SK-N-SH (cell line): ENCODE measurements around the gene APP. TPM values are rescaled to one million over a fixed set of nuclear protein-coding genes. Genes with fewer than 3 reads are reported as not detected.

Source experiments
- CTCF ChIA-PET: fragments of 300-600, 350-600 bp; formaldehyde crosslinking; extraction: SDS; loops from one replicate; lab custom pipeline; 2021; lab: Yijun Ruan, JAX
- POLR2A ChIA-PET: fragments of 350-600 bp; sonication (Branson Sonifier 250); formaldehyde crosslinking; extraction: SDS; loops from one replicate; lab custom pipeline; 2020; ENCODE audit warnings: antibody characterized with exemption, inconsistent platforms; lab: Yijun Ruan, JAX
- DNase-seq: peaks from one replicate; pipeline ENCODE4 v3.0.0; 2012
- H2AFZ ChIP-seq: fragments of 200-600 bp; sonication (generic); 2 replicates; pipeline ENCODE4 v1.8.1; 2016; ENCODE audit warnings: antibody characterized with exemption, mild to moderate bottlenecking, low read depth
- H3F3A ChIP-seq: fragments of 200-600 bp; sonication (generic); replicated peaks from 2 replicates; pipeline ENCODE3; 2016; ENCODE audit warnings: antibody characterized with exemption, mild to moderate bottlenecking; ENCODE audit not compliant: insufficient read depth
- H3K27ac ChIP-seq, 2 experiments: fragments of 200-500 bp in 1 of 2; fragments of 200-600 bp in 1 of 2; sonication (Bioruptor generic) in 1 of 2; sonication (generic), shearing (Covaris generic) in 1 of 2; 2 replicates each; pipeline versions ENCODE4 v1.5.1 to v1.6.1; 2014 to 2016; ENCODE audit warnings: low read depth in 2 of 2, inconsistent platforms in 1 of 2, low read length in 1 of 2, mild to moderate bottlenecking in 1 of 2, mixed read lengths in 1 of 2
- H3K27me3 ChIP-seq: fragments of 200-600 bp; sonication (generic), shearing (Covaris generic); 2 replicates; pipeline ENCODE4 v1.6.1; 2016; ENCODE audit warnings: mixed run types; ENCODE audit not compliant: insufficient read depth
- H3K36me3 ChIP-seq, 2 experiments: fragments of 200-500 bp in 1 of 2; fragments of 200-600 bp in 1 of 2; sonication (Bioruptor generic) in 1 of 2; sonication (generic) in 1 of 2; replicated peaks in 1 of 2; 2 replicates each; pipeline versions ENCODE3 to v1.5.1; 2014 to 2016; ENCODE audit warnings: low read length in 1 of 2, mild to moderate bottlenecking in 1 of 2; ENCODE audit not compliant: insufficient read depth in 2 of 2, control insufficient read depth in 1 of 2
- H3K4me1 ChIP-seq, 2 experiments: fragments of 200-500 bp in 1 of 2; fragments of 200-600 bp in 1 of 2; sonication (Bioruptor generic) in 1 of 2; sonication (generic), shearing (Covaris generic) in 1 of 2; 2 replicates each; pipeline versions ENCODE4 v1.5.1 to v1.6.1; 2014 to 2016; ENCODE audit warnings: low read depth in 1 of 2, low read length in 1 of 2, mixed run types in 1 of 2; ENCODE audit not compliant: insufficient read depth in 2 of 2, control insufficient read depth in 1 of 2
- H3K4me2 ChIP-seq: fragments of 200-600 bp; sonication (generic), shearing (Covaris generic); 2 replicates; pipeline ENCODE4 v1.6.1; 2017; ENCODE audit warnings: mixed run types
- H3K4me3 ChIP-seq, 2 experiments: fragments of 200-500 bp in 1 of 2; fragments of 200-600 bp in 1 of 2; sonication (Bioruptor generic) in 1 of 2; sonication (generic), shearing (Covaris generic) in 1 of 2; 2 replicates each; pipeline versions ENCODE4 v1.5.1 to v1.8.1; 2014 to 2016; ENCODE audit warnings: low read depth in 2 of 2, inconsistent platforms in 1 of 2, low read length in 1 of 2, mild to moderate bottlenecking in 1 of 2, mixed read lengths in 1 of 2, moderate library complexity in 1 of 2
- H3K79me2 ChIP-seq: fragments of 200-600 bp; sonication (generic); 2 replicates; pipeline ENCODE4 v1.8.1; 2017; ENCODE audit warnings: mild to moderate bottlenecking; ENCODE audit not compliant: insufficient read depth
- H3K9ac ChIP-seq: fragments of 200-600 bp; sonication (generic); 2 replicates; pipeline ENCODE4 v1.6.1; 2017; ENCODE audit warnings: mixed run types
- H3K9me2 ChIP-seq: fragments of 200-600 bp; sonication (generic); 2 replicates; pipeline ENCODE4 v1.6.1; 2017; ENCODE audit warnings: mixed run types
- H3K9me3 ChIP-seq: fragments of 200-600 bp; sonication (generic); 2 replicates; pipeline ENCODE4 v1.6.1; 2017; ENCODE audit warnings: mixed run types, mild to moderate bottlenecking, moderate library complexity
- H4K20me1 ChIP-seq: fragments of 200-600 bp; sonication (generic); 2 replicates; pipeline ENCODE4 v1.6.1; 2017; ENCODE audit warnings: mild to moderate bottlenecking, mixed run types; ENCODE audit not compliant: insufficient read depth
- CHD2 ChIP-seq: fragments of 150-350 bp; IDR thresholded peaks from 2 replicates; pipeline ENCODE4 v1.6.1; 2018; ENCODE audit warnings: low read length; ENCODE audit not compliant: partially characterized antibody
- CTCF ChIP-seq: fragments of 200-600 bp; sonication (generic); IDR thresholded peaks from 2 replicates; pipeline ENCODE4 v1.6.1; 2017; ENCODE audit warnings: antibody characterized with exemption, mild to moderate bottlenecking, moderate library complexity
- FOXM1 ChIP-seq: IDR thresholded peaks from 2 replicates; pipeline ENCODE4 v1.4.0; 2012; ENCODE audit warnings: low read depth, mild to moderate bottlenecking
- GABPA ChIP-seq: IDR thresholded peaks from 2 replicates; pipeline ENCODE4 v1.4.0; 2012; ENCODE audit warnings: low read depth, mild to moderate bottlenecking
- MAX ChIP-seq: IDR thresholded peaks from 2 replicates; pipeline ENCODE4 v1.4.0; 2012; ENCODE audit warnings: low read depth
- MXI1 ChIP-seq: IDR thresholded peaks from 2 replicates; pipeline ENCODE4 v1.6.1; 2012; ENCODE audit warnings: mild to moderate bottlenecking, low read depth, low read length, improper control_type of control experiment
- NFIC ChIP-seq: IDR thresholded peaks from 2 replicates; pipeline ENCODE4 v1.4.0; 2012; ENCODE audit warnings: borderline replicate concordance
- PBX3 ChIP-seq: IDR thresholded peaks from 2 replicates; pipeline ENCODE4; 2012
- SIN3A ChIP-seq: IDR thresholded peaks from 2 replicates; pipeline ENCODE4 v1.6.1; 2012; ENCODE audit warnings: low read depth, mild to moderate bottlenecking, low read length, moderate library complexity, borderline replicate concordance
- TCF12 ChIP-seq: IDR thresholded peaks from 2 replicates; pipeline ENCODE4 v1.4.0; 2012
- TEAD4 ChIP-seq: IDR thresholded peaks from 2 replicates; pipeline ENCODE4 v1.4.0; 2012; ENCODE audit warnings: mild to moderate bottlenecking, borderline replicate concordance; ENCODE audit not compliant: insufficient read depth
- USF2 ChIP-seq: fragments of 150-350 bp; IDR thresholded peaks from 2 replicates; pipeline ENCODE4 v1.6.1; 2017; ENCODE audit warnings: antibody characterized with exemption, low read length, low read depth, borderline replicate concordance
- YY1 ChIP-seq: IDR thresholded peaks from 2 replicates; pipeline ENCODE4 v1.4.0; 2012; ENCODE audit warnings: low read depth, mild to moderate bottlenecking
- ZBTB33 ChIP-seq: IDR thresholded peaks from 2 replicates; pipeline ENCODE4 v1.4.0; 2012; ENCODE audit warnings: low read depth, borderline replicate concordance
- WGBS: methylation state at CpG from one replicate; pipeline ENCODE4 v1.1.6; 2017; ENCODE audit warnings: low lambda C conversion rate; 5-methylcytosine and 5-hydroxymethylcytosine counted together
- polyA plus RNA-seq, 3 experiments: library from polyadenylated mRNA; depleted of rRNA; stranded (reverse); fragments of >200 nt; gene quantifications; 2 replicates each; pipeline ENCODE4 v1.2.3, GENCODE V29; 2012

APP gene
- polyA plus RNA-seq, 1 of the 3 experiments (the other 2 are of a cell fraction): 780 TPM

- no peak for TF ChIP-seq PBX3
- TF ChIP-seq TEAD4: no peak
- no peak for TF ChIP-seq CTCF
These were observed 41.6 kb upstream of the APP start (continued) for GRCh38 chr21:26212220-26212619.

- no peaks in the 10 kb centered on the region for H3F3A ChIP-seq
- no peak overlapping the region for H3K4me2 ChIP-seq
- H2AFZ ChIP-seq: no peak overlapping the region
- peaks cover 0 to 2% of the 10 kb centered on the region in 2 experiments; a peak in 1 of 4 replicates for H3K4me1 ChIP-seq
- H3K9ac ChIP-seq: no peak overlapping the region
- H3K79me2 ChIP-seq: no peaks in the 10 kb centered on the region
- POLR2A ChIA-PET: no interaction called here
- no peaks in the 10 kb centered on the region for H3K9me3 ChIP-seq
- 49% methylated on average over 3 of the region's 3 CpGs for WGBS
- CTCF ChIA-PET: no interaction called here
- no peaks in the 10 kb centered on the region for H4K20me1 ChIP-seq
- no peak overlapping the region for H3K27ac ChIP-seq
- no peaks in the 10 kb centered on the region for H3K36me3 ChIP-seq
- no peak for DNase-seq
- TF ChIP-seq TEAD4 (no peak), NFIC (no peak), YY1 (no peak), MAX (no peak), MXI1 (no peak), PBX3 (no peak), FOXM1 (no peak), CHD2 (no peak), USF2 (no peak), SIN3A (no peak), GABPA (no peak), ZBTB33 (no peak), TCF12 (no peak)
- TF ChIP-seq, all 33 proteins: peak for 0
- H3K4me3 ChIP-seq: no peak overlapping the region
- H3K27me3 ChIP-seq: no peaks in the 10 kb centered on the region
- H3K9me2 ChIP-seq: no peaks in the 10 kb centered on the region
These were observed 40.0 kb upstream of the APP start for GRCh38 chr21:26210614-26211013.
